DMS79 treated with DMSO at 0.1 percent for 48 hours (cell line): ENCODE measurements around the gene KMT5B.

Experiments used
- DNase-seq: peaks from one replicate; lab custom pipeline; 2025; lab: John Stamatoyannopoulos, UW

Gene KMT5B

GRCh38 chr11:68179847-68180246 is 33.2 kb downstream of the KMT5B start:
- no peak for DNase-seq

GRCh38 chr11:68177877-68178276 is 35.2 kb downstream of the KMT5B start:
- DNase-seq = no peak

- DNase-seq = no peak
Measured at GRCh38 chr11:68173926-68174325, 39.2 kb downstream of the KMT5B start.

GRCh38 chr11:68169442-68169841 is 43.7 kb downstream of the KMT5B start:
- DNase-seq = no peak

GRCh38 chr11:68168694-68169093 is 44.4 kb downstream of the KMT5B start:
- no peak for DNase-seq

GRCh38 chr11:68167474-68167873 is 45.6 kb downstream of the KMT5B start:
- no peak for DNase-seq

- DNase-seq = no peak
Measured at GRCh38 chr11:68166969-68167368, 46.1 kb downstream of the KMT5B start.

GRCh38 chr11:68165601-68166000 is 47.5 kb downstream of the KMT5B start:
- DNase-seq = no peak

- DNase-seq = no peak
Measured at GRCh38 chr11:68164437-68164836, 48.7 kb downstream of the KMT5B start.

- DNase-seq = peak; percentile 21
Measured at GRCh38 chr11:68163691-68164090, 49.4 kb downstream of the KMT5B start.

GRCh38 chr11:68160100-68160695 is 52.9 kb downstream of the KMT5B start:
- DNase-seq = no peak

- no peak for DNase-seq
Measured at GRCh38 chr11:68159665-68160064, 53.4 kb downstream of the KMT5B start.

- no peak for DNase-seq
Measured at GRCh38 chr11:68159161-68159560, 53.9 kb downstream of the KMT5B start.

GRCh38 chr11:68158580-68158979 is 54.5 kb downstream of the KMT5B start:
- no peak for DNase-seq

- DNase-seq = no peak
Measured at GRCh38 chr11:68153742-68154141, 59.4 kb downstream of the KMT5B start.

GRCh38 chr11:68150037-68150436 is 63.1 kb downstream of the KMT5B start:
- DNase-seq = no peak

GRCh38 chr11:68149417-68149816 is 63.7 kb downstream of the KMT5B start:
- no peak for DNase-seq

GRCh38 chr11:68148879-68149278 is 64.2 kb downstream of the KMT5B start:
- DNase-seq = no peak

GRCh38 chr11:68148071-68148805 is 64.9 kb downstream of the KMT5B start:
- no peak for DNase-seq

- peak; percentile 83 for DNase-seq
Measured at GRCh38 chr11:68146704-68147474, 66.2 kb downstream of the KMT5B start.

GRCh38 chr11:68146010-68146540 is 67.0 kb downstream of the KMT5B start:
- DNase-seq = peak; percentile 24

GRCh38 chr11:68145120-68145866 is 67.8 kb downstream of the KMT5B start:
- no peak for DNase-seq
